GM19239 (cell line): ENCODE results near the gene OR14A2.
A peak's percentile ranks its signal among the peaks of the same experiment; 100 is the strongest.
"Not testable (repeated sequence)": the region's sequence is repeated elsewhere in the genome, so short reads cannot be mapped to it uniquely, and the experiment has no call there.

ENCODE experiments used
- DNase-seq: peaks from one replicate; pipeline ENCODE4 v3.0.0; 2011; ENCODE audit warnings: low spot score; ENCODE audit not compliant: insufficient read length
- FAIRE-seq: peaks from 2 replicates; lab custom pipeline; 2011; peaks lifted over from hg19 to GRCh38; lab: Jason Lieb, UNC

The OR14A2 gene

DNA sequence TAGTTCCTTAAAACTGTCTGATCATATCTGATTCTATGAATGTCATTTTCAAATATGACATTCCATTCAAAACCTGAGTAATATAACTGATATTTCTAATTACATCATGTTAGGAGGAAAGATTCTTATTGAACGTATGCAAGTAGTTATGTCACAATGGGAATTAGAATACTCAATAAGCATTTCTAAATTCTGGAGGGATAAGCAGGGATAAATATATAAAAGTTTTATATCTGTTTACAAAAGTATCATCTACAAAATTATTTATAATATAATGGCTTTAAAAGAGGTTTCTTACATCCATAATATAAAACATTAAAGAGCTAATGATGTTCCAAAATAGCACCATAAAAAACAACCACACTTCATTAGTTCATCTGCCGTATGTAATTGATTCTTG lies at the start of gene OR14A2:
TSS of gene OR14A2 (minus strand) at position 101 of the 400 bp plus-strand sequence.
- FAIRE-seq (no peak), DNase-seq (no peak)

DNA sequence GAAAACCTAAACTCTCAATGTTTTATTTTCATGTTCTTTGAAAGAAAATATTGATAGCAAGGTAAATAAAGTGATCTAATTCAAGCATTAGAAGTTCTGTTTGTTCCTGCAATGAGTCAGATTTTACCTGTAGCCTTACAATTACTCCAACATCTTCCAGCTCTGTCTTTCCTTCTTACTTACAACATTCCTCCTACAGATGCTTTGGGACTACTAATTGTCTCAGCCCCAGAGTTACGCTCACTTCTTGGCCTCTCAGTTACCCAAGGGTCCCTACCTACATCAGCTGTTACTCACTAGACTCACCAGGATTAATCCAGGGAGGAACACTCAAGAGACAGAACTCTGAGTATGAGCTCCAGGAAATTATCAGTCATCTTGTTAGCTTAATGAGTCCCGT lies 49.6 kb upstream of the OR14A2 start:
- no peak for FAIRE-seq
- no peak for DNase-seq

DNA sequence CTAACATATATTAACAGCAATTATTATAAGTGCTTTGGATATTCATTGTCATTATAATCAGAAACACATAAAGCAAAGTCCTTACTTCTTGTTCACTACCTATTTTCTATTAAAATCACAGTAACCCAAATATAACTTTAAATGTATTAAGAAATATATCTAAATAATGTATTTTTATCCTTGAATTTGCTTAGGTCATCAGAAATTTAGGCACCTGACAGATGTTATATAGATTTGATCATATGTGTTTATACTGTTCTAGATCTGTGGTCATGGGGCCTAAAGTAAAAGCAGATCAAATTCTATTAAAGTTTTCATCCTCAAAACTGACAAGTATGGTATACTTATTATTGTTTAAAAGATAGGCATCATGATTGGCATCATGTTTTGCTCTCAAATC lies 21.7 kb upstream of the OR14A2 start:
- no peak for FAIRE-seq
- DNase-seq, result no peak

DNA sequence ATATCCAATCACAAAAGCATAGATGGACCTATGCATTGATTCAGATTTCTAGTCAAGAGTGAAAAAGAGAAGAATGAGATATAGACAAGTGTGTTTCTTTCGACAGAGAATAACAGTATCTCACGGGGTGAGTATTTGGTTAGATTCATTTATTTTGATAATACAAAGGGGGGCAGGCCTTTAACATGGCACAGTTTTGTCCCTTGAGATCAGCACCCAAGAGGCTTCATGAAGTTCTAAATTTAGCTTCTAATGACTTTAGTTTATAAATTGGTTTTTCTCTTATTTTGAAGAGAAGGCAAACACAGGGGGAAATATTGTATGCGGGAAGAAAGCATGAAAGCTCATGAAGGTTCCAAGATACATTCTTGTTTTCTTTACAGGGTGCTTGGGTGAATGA lies 12.5 kb upstream of the OR14A2 start, which contains the start of gene OR1C1:
TSS of gene OR1C1 (minus strand) at position 101 of the 400 bp plus-strand sequence. CDS start 2,150 bp downstream, outside the sequence.
- FAIRE-seq, result no peak
- no peak for DNase-seq

DNA sequence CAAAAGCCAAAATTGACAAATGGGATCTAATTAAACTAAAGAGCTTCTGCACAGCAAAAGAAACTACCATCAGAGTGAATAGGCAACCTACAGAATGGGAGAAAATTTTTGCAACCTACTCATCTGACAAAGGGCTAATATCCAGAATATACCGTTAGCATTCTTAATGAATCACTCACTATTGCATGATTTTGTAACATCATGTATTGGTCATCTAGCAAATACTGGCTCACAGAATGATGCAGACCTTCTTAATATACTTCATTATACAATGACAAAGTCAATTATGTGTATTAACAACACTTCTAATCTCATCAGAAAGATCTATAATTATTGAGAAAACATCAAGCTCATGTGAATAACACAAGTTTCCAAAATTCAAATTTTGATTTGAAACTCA lies 6.4 kb upstream of the OR14A2 start:
- FAIRE-seq, DNase-seq: not testable (repeated sequence)

DNA sequence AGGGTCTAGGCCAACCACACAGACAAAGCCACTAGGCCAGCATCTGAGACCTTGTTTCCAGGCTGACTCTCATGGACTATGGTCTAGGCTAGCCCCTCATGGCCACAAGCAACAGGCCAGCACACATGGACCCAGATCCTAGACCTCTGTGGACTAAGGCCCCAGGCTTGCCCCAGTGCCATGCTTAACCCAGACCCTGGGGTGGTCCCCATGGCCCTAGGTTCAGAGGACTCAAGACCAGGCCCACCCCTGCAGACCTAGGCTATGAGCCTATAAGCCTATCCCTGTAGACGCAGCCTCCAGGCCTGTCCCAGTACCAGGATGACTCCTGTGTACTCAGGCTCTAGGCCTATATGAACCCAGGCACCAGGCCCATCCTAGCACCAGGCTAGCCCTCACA lies 1.9 kb upstream of the OR14A2 start:
- FAIRE-seq, result no peak

DNA sequence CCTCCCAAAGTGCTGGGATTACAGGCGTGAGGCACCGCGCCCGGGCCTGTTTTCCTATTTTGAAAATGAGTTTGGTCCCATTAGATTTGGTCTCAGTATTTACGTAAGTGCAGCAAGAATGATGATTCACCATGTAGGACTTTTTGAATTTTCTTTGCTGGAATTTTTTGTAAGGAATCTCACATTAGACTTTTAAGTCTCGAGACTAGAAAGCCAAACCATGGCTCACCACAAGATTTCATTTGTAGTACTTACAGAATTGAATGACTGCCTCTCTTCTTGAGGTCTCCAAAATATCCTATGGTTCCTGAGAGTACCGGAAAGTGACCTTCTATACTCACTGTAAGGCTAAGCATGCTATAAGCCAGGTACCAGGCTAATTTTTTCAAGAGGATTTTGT lies 325 bp downstream of the OR14A2 start:
- no peak for DNase-seq
- FAIRE-seq, result no peak

More for the DNA sequence above, 1.9 kb upstream of the OR14A2 start:
- DNase-seq, result no peak

DNA sequence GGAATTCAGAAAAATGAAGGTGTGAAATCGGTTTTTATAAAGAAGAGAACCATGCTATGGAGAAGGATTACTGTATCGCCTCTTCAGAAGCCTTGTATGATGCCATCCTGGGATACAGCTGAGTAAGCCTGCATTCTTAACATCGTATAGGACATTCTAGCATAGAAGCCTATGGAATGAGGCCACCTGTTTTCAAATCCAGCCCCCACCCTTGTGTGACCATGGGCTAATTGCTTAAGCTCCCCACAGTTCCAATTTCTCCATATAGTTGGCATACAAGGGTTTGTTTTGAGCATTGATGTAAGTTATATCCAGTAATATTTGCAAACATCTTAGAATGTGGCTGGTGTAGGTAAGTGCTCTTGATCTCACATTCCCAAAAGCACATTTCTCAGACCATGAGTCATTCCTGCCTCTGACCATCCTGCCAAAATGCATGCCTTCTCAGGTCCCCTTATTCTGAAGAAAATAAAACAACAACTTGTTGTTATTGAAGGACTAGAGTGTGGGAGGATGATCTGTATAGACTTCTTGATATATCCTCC lies 1.5 kb downstream of the OR14A2 start:
- DNase-seq (no peak), FAIRE-seq (no peak)

DNA sequence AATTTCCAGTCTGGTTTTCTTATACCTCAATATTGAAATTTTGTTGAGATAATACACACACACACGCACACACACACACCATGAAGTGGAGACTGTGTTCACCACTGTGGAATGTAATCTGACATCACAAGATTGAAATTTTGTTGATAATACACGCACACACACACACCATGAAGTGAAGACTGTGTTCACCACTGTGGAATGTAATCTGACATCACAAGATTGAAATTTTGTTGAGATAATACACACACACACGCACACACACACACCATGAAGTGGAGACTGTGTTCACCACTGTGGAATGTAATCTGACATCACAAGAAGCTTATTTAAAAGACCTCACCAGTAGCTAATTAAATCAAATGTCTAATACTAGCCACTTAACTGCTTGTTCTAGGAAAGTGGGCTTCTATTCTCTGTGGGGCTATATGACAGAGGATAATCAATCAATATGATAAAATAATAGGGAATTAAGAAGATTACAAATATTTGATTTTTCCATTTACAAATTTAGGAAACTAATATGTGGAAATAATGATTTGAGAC lies 5.7 kb downstream of the OR14A2 start:
- not testable (repeated sequence) for FAIRE-seq, DNase-seq

DNA sequence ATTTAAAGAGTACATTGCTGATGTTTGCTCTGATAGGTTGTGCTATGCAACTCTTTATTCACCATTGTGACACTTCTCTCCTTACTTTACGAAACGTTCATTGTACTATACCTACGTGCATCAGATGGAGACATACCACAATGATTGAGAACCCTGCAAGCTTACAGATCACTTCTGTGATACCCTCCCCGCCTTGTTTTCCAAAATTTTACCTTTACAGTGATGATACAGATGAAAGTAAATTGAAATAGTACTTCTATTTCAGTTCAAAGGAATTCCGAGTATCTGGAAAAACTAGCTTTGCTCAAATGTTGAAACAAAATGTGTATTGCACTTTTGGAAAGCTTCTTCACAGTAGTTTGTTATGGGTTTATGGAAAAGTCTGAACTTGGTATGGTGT lies 6.2 kb downstream of the OR14A2 start:
- DNase-seq, result no peak
- FAIRE-seq, result no peak

DNA sequence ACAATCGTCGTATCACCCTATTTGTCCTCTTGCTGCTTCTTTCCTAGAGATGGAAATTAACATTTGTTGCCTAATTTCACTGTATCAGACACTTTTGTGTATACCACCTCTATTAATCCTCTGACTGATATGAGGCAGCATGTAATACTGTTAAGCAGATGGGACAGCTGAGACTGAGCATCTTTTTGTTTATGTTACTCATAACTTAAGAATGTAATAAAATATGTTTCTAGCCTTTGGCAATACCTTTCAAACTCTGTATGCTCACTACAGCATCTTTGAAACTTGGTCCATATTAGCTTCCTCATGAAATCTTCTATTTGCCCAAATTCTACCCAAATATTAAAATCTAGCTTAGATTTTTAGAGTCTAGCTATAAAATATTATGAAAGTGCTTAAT lies 7.2 kb downstream of the OR14A2 start:
- FAIRE-seq, result no peak
- no peak for DNase-seq

DNA sequence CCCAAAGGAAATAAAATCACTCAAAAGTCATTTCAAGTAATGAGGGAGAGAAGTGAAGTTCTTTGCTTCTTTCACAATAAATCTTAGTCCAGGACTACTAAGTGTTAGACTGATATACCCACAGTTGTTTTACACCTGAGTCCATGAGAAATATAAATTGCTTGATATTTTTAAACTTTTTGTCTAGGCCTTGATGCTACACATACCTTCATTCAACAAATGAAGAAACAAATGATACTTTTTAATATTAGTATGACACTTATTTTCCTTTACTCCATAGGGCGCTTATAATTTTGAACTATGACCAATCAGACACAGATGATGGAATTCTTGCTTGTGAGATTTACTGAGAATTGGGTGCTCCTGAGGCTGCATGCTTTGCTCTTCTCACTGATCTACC lies 9.6 kb downstream of the OR14A2 start, which contains the start of gene OR14K1:
TSS of gene OR14K1 (plus strand) at position 301 of the 400 bp plus-strand sequence. CDS start at position 301, 0 bp downstream.
- no peak for DNase-seq
- no peak for FAIRE-seq

DNA sequence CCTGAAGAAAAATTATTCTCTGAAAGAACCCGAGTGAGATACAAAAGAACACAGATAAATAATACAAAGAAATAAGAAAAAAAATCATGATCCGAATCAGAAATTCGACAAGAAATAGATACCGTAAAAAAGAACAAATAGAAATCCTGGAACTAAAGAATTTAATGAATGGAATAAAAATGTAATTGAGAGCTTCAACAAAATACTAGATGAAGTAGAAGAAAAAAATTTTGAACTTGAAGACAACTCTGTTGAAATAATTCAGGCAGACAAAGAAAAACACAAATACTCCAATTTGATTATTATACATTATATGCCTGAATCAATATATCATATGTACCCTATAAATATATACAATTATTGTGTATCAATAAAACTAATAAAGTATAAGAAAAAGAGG lies 26.7 kb downstream of the OR14A2 start:
- DNase-seq (no peak), FAIRE-seq (no peak)

DNA sequence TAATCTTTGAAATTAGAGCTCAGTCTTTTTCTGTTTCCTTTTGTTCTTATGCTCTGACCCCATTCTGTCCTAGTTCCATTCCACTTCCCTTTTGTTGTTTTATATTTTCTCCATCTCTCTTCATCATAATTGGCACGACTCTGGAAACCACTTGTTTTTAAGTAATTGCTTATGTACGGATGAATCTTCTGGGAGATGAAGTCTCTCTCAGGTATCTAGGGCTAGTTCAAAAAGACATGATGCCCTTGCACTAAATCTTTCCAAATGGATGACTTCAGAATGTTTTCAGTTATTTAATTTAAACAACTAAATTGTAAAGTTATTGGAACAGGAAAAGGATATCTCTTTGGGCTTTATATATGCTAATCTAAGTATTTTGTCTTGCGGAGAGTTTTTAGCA lies 31.4 kb downstream of the OR14A2 start, which contains the start of gene OR6F1:
TSS of gene OR6F1 (minus strand) at position 101 of the 400 bp plus-strand sequence. CDS start 3,891 bp downstream, outside the sequence.
- DNase-seq (no peak), FAIRE-seq (no peak)

DNA sequence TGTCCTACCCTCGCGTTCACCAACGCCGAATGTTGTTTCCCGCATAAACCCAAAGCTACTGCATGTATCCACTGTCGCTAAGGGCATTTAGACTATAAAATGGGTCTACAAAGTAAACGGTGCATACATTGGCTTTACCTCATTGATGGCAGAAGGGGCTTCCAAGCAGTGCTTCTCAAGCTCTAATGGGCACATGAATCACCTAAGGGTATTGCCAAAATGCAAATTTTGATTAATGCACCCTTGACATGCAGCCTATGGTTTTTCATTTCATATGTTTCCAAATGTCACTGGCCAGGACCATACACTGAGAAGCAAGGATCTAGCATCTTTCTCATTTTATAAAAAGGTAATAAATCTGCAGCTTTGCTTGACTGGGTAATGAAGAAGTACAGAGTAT lies 34.2 kb downstream of the OR14A2 start:
- no peak for DNase-seq
- FAIRE-seq, result no peak

DNA sequence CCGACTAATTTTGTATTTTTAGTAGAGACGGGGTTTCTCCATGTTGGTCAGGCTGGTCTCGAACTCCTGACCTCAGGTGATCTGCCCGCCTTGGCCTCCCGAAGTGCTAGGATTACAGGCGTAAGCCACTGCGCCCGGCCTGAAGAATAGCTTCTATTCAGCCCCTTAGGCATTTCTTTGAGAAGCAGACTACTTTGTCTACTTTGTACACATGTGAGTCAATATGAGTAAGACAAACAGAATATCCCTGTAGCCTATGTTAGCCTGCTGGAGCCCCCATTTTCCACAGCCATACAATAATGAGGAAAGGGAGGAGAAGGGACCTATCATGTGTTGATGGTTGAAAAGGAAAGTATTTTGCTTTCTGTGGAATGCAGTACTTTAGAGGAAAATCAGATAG lies 37.3 kb downstream of the OR14A2 start:
- FAIRE-seq, DNase-seq: not testable (repeated sequence)

DNA sequence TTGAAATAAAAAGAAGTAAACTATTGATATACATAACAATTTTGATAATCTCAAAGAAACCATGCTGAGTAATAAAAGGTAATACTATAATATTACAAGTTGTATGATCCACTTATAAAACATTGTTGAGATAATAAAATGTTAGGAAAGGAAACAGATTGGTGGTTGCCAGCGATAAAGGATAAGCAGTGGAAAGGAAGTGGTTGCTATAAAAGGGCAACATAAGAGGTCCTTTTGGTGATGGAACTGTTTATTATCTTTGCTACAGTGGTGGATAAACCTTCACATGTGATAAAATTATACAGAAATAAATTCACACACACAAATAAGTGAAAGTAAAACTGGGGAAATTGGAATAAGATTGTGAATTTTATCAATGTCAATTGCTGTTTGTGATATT lies 46.6 kb downstream of the OR14A2 start:
- DNase-seq, result no peak
- no peak for FAIRE-seq

DNA sequence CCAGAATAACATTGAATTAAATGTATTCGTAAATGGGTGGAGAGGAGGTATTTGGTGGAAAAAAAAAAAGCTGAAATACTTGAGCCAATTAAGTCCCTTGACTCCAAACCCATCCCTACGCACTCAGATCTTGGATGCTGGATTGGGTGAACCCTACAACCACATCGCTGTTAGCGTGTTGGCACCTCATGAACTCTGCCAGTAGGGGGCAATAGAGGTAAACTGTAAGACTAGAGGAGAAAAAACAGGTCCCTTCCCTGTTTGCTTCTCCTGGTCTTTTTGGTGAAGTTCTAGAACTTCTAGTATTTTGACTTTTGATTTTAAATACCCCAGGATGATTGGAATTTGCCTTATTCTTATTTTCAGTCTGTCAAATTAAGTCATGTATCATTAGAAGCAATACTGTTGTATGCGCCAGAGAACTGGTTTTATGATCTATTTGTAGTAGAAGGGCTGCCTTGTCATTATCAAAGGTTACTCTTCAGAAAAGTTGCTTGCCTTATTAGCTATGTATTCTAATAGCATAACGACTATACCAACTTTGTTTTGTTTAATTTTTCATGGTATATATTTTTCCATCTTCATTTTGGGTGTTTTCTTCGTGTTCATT lies 66.5 kb downstream of the OR14A2 start:
- peak; percentile 83 for FAIRE-seq

DNA sequence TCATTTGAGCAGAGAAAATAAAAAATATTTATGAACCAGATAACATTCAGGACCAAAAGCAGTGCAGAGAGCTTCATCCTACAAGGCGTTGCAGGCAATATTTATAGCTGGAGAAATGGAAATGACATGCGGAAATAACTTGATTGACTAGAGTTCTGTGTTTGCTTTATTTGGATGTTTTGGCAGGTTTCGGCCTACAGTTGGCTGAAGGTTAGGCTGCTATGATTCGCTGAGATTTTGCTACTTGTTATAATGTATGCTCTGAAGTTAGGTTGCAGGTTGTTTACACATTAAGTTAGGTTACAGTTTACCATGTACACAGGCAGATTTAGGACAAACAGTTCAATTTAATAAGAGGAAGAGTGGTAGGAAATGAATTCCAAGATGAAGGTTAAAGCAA lies 67.8 kb downstream of the OR14A2 start:
- FAIRE-seq, result no peak

More for the DNA sequence above, 66.5 kb downstream of the OR14A2 start:
- peak; percentile 15 for DNase-seq

DNA sequence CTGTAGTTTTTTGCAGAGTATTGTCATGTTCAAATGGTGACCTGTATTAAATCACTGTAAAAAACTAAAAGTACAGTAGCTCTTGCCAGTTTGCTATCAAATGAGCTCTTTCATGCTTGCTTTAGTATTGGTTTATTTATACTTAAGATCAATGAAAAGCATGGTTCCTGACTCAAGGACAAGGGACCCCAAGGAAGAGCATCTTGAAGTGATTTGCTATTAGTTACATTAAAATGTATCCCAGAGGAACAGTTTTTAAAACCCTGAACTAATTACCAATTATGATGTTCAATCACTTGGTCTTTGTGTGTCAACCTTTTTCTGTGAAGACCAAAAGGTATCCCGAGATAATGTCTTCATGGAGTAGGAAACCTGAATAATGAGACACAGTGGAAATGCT lies 68.3 kb downstream of the OR14A2 start, which contains the start of gene OR13G1:
TSS of gene OR13G1 (minus strand) at position 101 of the 400 bp plus-strand sequence. CDS start 6,698 bp downstream, outside the sequence.
- FAIRE-seq, result no peak
- no peak for DNase-seq

More for the DNA sequence above, 67.8 kb downstream of the OR14A2 start:
- DNase-seq, result no peak
